Embryonic facial prominence (tissue), 1 donor: ENCODE data around the gene CCDC107.

Experiments used
- DNase-seq: peaks from one replicate; pipeline ENCODE4 v3.0.0-alpha.2; 2016; ENCODE audit errors: extremely low spot score

The CCDC107 gene

DNA sequence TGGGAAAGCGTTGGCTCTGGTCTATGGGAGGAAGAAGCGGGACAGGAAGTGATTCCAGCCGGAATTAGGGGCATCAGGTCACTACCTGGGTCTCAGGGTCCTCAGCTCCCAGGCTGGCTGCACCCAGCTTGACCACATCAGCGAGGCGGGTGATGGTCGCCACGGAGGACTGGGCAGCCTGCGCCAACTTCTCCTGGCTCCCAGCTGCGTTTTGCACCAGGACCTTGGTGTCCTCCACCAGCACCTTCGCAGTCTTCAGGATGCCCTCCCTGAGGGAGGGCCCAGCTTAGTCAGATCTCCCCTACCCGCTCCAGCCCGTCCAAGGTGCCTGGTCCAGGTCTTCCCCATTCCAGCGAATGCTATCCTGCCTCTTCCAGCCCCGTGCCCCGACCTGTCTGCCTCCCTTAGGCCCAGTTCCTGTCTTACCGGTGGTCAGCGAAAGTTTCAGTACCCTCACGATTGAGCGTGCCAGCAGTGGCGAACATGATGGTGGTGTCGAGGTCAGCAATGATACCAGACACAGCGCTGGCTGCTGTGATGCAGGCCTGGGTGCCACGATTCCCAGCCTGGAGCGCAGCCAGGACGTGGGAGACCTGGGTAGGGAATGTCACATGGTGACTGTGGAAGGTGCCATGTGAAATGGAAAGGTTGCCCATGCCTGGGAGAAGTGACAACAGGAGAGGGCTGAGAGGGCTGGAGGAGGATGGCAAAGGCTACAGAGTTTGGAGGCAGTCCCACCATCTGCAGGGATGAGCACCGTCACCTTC is 46.0 kb downstream of the CCDC107 start:
- DNase-seq, result no peak

DNA sequence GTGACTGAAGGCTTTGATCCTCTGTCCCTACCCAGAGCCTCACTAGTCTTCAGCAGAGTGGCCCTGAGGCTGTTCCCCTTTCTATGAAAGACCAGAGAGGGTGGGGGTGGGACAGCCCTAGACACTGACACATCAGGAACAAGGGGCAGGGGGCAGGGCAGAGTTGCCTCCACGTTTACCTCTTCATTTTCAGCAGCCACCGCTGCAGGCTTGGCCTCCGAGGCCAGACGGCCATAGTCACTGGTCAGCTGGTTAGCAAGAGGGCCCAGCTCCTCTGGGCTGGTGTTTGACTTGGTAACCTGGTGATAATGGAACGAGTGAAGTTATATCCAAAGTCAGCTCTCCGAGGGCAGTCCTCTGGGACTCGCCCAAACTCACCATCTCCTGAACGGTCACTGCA is 47.3 kb downstream of the CCDC107 start:
- DNase-seq, result no peak

DNA sequence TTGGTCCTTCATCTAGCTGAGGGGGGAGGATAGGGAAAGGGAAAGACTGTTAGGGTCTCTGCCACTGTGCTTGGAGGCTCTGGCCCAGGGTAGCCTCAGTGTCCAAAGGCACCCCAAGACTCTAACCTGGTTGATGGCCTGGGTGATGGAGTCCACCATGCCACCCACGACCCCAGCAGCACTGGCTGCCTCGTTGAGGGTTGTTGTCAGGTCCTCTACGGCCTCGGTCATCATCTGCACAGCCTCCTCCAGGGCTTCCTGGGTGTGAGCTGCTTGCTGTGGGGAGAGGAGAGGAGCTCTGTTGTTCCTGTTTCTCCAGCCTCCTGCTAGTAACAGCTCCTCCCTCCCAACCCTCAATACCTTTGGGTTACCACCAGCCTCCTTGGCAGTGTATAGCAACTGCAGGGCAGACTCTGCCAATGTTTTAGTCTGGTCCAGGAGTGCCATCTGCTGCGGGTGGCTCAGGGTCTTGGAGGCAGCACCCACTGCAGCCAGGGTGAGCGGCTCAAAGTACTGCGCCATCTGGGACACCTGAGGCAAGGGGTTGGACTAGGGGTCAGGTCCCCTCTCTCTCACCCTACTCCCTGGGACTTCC is 47.8 kb downstream of the CCDC107 start:
- DNase-seq, result no peak

DNA sequence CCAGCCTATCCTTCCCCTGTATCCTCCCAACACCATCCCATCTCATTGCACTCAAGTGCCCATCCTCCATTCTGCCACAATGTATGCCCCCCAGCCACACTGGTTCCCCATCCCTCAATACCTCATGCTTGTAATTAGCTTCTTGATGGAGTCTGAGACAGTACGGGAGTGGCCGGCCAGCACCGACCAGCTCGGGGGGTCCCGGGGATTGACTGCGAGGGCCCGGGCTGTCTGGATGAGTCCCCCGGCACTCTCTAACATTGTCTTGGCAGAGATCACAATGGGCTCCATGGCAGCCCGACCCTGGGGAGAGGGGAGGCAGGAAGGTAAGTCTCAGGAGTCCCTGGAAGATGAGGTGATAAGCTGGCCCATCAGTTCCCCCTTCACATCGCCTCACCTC is 48.9 kb downstream of the CCDC107 start:
- no peak for DNase-seq

DNA sequence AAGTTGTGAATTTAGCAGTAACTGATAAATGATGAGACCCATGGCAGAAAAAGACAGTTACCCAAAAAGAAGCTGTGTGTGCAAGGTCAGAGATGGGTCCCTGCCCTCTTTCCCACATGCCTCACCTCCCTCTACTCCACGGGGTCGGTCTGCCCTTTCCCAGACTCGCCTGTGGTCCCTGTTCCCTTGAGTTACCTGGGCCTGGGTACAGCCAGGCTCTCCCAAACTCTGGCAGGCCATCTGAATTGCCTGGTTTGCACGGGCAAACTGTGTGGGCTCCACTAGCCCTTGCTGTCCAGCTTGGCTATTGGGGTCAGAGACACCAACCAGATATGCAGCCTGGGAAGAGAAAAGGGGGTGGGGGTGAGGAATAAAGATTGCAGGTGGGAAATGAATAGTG is 50.1 kb downstream of the CCDC107 start:
- DNase-seq, result no peak

DNA sequence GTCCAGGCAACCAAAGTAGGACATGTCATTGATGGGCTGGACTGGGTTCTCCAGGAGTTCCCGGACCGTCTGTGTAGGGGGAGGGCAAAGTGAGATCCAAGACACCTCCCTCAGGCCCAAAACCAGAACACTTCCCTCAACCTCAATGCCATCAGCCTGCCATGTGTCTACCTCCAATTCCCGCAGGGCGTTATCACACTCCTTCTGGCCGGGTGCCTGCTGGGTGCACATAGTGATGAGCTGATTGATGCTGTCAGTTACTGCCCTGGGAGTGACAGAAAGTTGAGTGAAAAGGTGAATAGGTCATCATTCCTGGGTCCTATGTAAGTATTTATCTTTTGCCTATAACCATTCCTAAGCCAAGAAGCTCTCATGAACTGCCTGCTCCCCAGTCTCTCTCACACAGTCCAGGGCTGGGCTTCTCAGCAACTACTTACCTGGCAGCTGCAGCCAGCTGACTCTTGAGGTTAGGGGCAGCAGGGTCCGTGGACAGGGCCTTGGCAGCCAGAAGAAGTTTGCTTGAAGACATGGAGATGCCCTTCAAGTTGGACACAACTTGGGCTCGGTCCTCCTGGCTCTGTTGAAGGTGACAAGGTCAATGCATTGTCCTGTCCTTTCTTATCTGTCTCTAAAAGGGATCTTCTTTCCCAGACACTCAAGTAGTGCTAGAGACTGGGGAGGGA is 52.9 kb downstream of the CCDC107 start:
- DNase-seq, result no peak
